Breast epithelium (tissue), 3 donors: ENCODE results near the gene ADGRL3.

Source experiments
- CTCF ChIP-seq, 3 donors: fragments of 450-650 bp; IDR thresholded peaks; one replicate each; pipeline ENCODE4 v1.5.1; 2016 to 2017; ENCODE audit warnings: antibody characterized with exemption in 3 of 3, mild to moderate bottlenecking in 3 of 3, moderate library complexity in 3 of 3
- POLR2A ChIP-seq: fragments of 450-650 bp; IDR thresholded peaks from one replicate; pipeline ENCODE4 v1.6.1; 2016; ENCODE audit warnings: antibody characterized with exemption, mild to moderate bottlenecking, moderate library complexity

- TF ChIP-seq CTCF (IDR thresholded peaks at IDR 0.05) (no peak), POLR2A (no peak)
These were observed 156.6 kb downstream of the ADGRL3 start for GRCh38 chr4:61356696-61357095.
